Small intestine (tissue), 7 donors: ENCODE data around the gene GOLM1. TPM values are rescaled to one million over a fixed set of nuclear protein-coding genes. Genes with fewer than 3 reads are reported as not detected.

Experiments used
- DNase-seq, 2 donors: peaks; one replicate each; pipeline versions ENCODE4 v3.0.0 to v3.0.0-alpha.2; 2013
- FAIRE-seq: peaks from 2 replicates; lab custom pipeline; 2012; peaks lifted over from hg19 to GRCh38; lab: Jason Lieb, UNC
- H3K27ac ChIP-seq, 3 donors: one replicate each; pipeline ENCODE4 v1.5.1; 2013; ENCODE audit warnings: low read length in 2 of 3, mild to moderate bottlenecking in 2 of 3, control low read depth in 1 of 3, inconsistent platforms in 1 of 3, low read depth in 1 of 3, moderate library complexity in 1 of 3
- H3K27me3 ChIP-seq, 3 donors: one replicate each; pipeline ENCODE4 v1.6.1; 2013; ENCODE audit warnings: low read length in 3 of 3, inconsistent platforms in 1 of 3; ENCODE audit not compliant: control insufficient read depth in 3 of 3, insufficient read depth in 3 of 3
- H3K36me3 ChIP-seq, 3 donors: one replicate each; pipeline ENCODE4 v1.6.1; 2013; ENCODE audit warnings: low read length in 3 of 3, inconsistent platforms in 1 of 3, low read depth in 1 of 3, mild to moderate bottlenecking in 1 of 3, moderate library complexity in 1 of 3; ENCODE audit not compliant: control insufficient read depth in 3 of 3, insufficient read depth in 2 of 3
- H3K4me1 ChIP-seq, 3 donors: one replicate each; pipeline ENCODE4 v1.6.1; 2013; ENCODE audit warnings: low read length in 2 of 3, inconsistent platforms in 1 of 3, low read depth in 1 of 3, mild to moderate bottlenecking in 1 of 3, moderate library complexity in 1 of 3; ENCODE audit not compliant: control insufficient read depth in 3 of 3, insufficient read depth in 2 of 3
- H3K4me3 ChIP-seq, 3 donors: one replicate each; pipeline ENCODE4 v1.5.1; 2013; ENCODE audit warnings: low read length in 3 of 3, control low read depth in 1 of 3, inconsistent platforms in 1 of 3, low read depth in 1 of 3, mild to moderate bottlenecking in 1 of 3, moderate library complexity in 1 of 3
- H3K9me3 ChIP-seq, 2 donors: one replicate each; pipeline ENCODE4 v1.6.1; 2013; ENCODE audit warnings: low read depth in 1 of 2, low read length in 1 of 2; ENCODE audit not compliant: control insufficient read depth in 2 of 2, insufficient read depth in 1 of 2
- WGBS, 3 donors: extraction: QIAGEN DNeasy Blood & Tissue Kit; methylation state at CpG; one replicate each; pipeline ENCODE4 v1.1.7; 2013; 5-methylcytosine and 5-hydroxymethylcytosine counted together
- polyA plus RNA-seq, 4 donors: library from polyadenylated mRNA; stranded (reverse) in 3 of 4; unstranded in 1 of 4; fragments of 200-250 nt in 3 of 4; fragments of 120-200 nt in 1 of 4; gene quantifications; one replicate each; pipeline versions ENCODE4 v1.2.1 to v1.2.3, GENCODE V29; 2013
- donor health status: healthy with polysubstance abuse.
- donor health status: control.
- donor health status: control.
- donor health status: Bipolar disorder and iron deficiency.
- donor health status: healthy.

The GOLM1 gene
- polyA plus RNA-seq, 4 donors = 17.8 to 318 (median 102) TPM

DNA sequence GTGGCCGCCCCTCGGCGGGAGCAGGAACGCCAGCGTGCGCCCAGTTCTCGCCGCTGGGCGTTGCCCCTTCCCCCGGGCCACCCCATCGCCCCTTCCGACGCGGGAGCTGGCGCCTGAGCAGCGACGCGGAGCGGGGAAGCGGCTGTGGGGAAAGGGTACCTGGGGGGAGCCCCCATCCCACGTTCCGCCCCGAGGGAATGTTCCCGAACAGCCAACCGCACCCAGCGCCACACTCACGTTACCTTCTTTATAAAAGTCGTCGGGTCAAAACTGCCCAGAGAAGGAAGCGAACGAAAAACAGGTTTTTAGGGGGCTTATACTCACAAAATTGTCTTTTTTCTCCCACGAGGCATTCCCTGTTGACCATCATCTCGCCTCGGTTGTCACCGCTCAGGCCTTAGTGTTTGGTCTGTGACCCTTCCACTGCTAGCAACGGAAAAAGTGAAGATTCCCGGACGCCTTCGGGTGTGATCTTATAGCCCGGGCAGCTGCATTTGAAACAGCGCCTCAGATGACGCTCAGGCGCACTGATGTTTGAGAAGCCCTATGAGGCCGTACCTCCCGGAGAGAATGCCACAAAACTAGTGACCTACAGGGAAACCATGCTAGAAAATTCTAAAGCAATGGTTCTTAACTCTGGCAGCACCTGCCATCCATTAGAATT is 475 bp upstream of the GOLM1 start:
- Histone ChIP-seq H3K9me3 (no peaks in the 10 kb centered on the region), H3K27me3 (no peaks in the 10 kb centered on the region), H3K36me3 (peaks cover 0 to 2% (median 0%) of the 10 kb centered on the region in 3 donors), H3K27ac (peak overlapping the region; percentile 75 to 96 (median 82)), H3K4me1 (peaks cover 0 to 22% (median 6%) of the 10 kb centered on the region in 3 donors), H3K4me3 (peak overlapping the region; percentile 50 to 80 (median 71))
- WGBS, 3 donors = 0 to 2% (median 1%) methylated on average over 35 to 45 of the region's 45 CpGs
- FAIRE-seq (no peak), DNase-seq (peak; percentile 75 to 77)

DNA sequence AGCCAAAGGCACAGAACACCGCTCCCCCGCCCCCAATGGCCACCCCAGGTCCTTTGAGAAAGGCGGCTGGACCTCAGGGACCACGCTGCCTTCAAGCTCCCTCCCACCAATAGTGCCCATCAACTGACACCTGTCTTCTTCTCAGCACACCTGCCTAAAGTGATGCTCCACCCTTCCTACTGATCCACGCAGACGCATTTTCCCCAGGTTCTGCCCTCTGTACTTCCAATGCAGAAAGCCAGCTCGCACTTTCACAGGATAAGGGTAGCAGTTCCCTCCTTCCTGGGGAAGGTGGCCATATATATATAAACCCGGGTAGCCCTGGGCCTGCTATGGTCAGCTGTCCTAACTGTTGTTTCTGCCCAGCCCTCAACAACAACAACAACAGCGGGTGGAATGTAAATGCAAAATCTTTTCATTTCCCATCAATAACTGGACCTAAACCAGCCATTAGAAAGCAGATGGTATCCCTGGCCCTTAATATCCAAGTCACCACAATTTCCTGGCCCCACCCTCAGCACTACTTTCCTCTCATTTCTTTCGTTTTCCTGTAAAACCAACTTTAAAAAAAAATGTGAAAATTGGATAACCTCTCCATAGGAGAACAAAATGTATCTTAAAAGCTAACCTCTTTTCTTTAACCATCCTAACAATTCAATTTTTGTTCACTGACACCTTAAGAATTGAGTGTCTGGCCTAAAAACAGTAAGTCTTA is 1.7 kb downstream of the GOLM1 start:
- peaks cover 0 to 2% (median 0%) of the 10 kb centered on the region in 3 donors for H3K36me3 ChIP-seq
- FAIRE-seq = no peak
- no peaks in the 10 kb centered on the region for H3K9me3 ChIP-seq
- DNase-seq = peak; percentile 36 to 50
- H3K27ac ChIP-seq = peak overlapping the region in 2 of 3 donors; percentile 38 to 47
- H3K4me1 ChIP-seq = peaks cover 0 to 35% (median 6%) of the 10 kb centered on the region in 3 donors
- no peaks in the 10 kb centered on the region for H3K27me3 ChIP-seq
- peak overlapping the region in 1 of 3 donors; percentile 68 for H3K4me3 ChIP-seq
- 20 to 59% (median 40%) methylated on average over 10 of the region's 10 CpGs for WGBS, 3 donors

DNA sequence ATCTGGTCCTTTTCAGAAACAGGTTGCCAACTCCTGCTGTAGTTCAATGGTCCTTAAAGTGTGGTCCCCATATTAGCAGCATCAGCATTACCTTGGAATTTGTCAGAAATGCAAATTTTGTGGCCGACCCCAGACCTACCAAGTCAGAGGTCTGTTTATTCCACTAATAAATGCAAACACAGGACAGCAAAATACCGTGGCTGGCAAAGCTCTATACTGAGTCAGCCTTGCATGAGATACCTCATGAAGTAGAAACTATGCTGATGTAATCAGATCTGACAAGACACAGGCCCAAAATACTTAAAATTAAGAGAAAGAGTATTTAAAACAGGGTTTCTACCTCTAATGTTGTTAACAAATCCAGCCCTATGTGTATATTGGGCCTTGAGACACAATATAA is 3.0 kb downstream of the GOLM1 start:
- Histone ChIP-seq H3K27me3 (no peaks in the 10 kb centered on the region), H3K4me3 (no peak overlapping the region), H3K9me3 (no peaks in the 10 kb centered on the region)

DNA sequence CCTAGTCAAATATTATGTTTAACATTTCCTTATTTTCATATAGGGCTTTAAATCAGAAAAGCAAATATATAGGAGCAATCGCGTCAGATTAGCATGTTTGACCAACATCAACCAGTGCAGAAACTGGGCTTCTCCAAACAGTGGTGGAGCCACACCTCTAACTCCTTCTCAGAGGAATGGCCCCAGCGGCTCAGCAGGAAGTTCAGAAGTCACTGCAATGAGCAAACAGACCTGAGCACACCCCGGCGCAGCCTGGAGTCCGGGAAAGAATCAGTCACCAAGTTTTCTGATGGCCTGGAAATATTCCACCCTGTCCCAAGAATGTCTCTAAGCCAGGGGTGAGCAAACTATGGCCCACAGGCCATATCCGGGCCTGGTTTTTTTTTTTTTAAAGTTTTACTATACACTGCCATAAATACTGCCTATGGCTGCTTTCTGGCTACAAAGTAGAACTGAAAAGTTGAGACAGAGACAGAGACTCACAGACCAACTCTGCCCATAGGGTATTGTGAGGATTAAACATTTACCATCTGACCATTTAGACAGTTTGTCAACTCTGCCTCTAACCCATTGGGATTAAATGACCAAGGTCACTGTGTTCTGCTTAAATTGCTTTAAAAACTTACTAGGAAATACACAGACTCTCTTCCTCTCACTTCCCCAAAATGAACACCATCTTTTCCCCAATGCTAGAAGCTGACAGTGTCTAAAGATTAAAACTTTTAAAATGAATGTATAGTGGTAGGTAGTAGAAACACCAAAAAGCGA is 5.4 kb downstream of the GOLM1 start:
- no peaks in the 10 kb centered on the region for H3K27me3 ChIP-seq
- no peak for FAIRE-seq

More for the DNA sequence above, 3.0 kb downstream of the GOLM1 start:
- H3K36me3 ChIP-seq = peaks cover 0 to 2% (median 0%) of the 10 kb centered on the region in 3 donors
- H3K4me1 ChIP-seq = peaks cover 0 to 35% (median 6%) of the 10 kb centered on the region in 3 donors
- DNase-seq (no peak), FAIRE-seq (no peak)
- 24 to 43% (median 30%) methylated on average over 2 of the region's 2 CpGs for WGBS, 3 donors
- no peak overlapping the region for H3K27ac ChIP-seq

DNA sequence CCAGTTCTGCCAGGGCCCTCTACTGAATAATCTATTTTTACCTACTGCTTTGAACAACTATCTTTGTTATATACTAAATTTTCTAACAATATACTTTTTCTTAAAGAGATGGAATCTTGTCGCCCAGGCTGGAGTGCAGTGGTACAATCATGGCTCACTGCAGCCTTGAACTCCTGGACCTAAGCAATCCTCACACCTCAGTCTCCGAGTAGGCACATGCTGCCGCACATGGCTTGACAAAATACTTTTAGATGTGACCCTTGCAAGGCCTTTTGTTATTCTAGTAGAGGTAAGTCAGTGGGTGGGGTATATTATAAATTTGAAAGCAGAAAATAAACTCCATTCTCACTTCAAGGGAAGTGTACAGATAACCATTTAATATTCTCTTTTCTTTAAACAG is 7.9 kb downstream of the GOLM1 start:
- no peak overlapping the region for H3K4me3 ChIP-seq
- H3K4me1 ChIP-seq = peaks cover 0 to 27% (median 2%) of the 10 kb centered on the region in 3 donors
- FAIRE-seq = no peak
- DNase-seq = no peak
- H3K27me3 ChIP-seq = no peaks in the 10 kb centered on the region
- peaks cover 0 to 15% (median 0%) of the 10 kb centered on the region in 3 donors for H3K36me3 ChIP-seq
- 90 to 93% (median 91%) methylated on average over 3 of the region's 3 CpGs for WGBS, 3 donors
- peaks cover 0 to 11% of the 10 kb centered on the region in 2 donors for H3K9me3 ChIP-seq
- H3K27ac ChIP-seq = no peak overlapping the region

More for the DNA sequence above, 5.4 kb downstream of the GOLM1 start:
- Histone ChIP-seq H3K36me3 (peaks cover 0 to 15% (median 0%) of the 10 kb centered on the region in 3 donors), H3K4me3 (no peak overlapping the region), H3K9me3 (peaks cover 0 to 11% of the 10 kb centered on the region in 2 donors), H3K27ac (peak overlapping the region; percentile 77 to 83 (median 83)), H3K4me1 (peaks cover 0 to 35% (median 2%) of the 10 kb centered on the region in 3 donors)
- DNase-seq = peak; percentile 92 to 95
- 24 to 48% (median 36%) methylated on average over 8 of the region's 8 CpGs for WGBS, 3 donors

DNA sequence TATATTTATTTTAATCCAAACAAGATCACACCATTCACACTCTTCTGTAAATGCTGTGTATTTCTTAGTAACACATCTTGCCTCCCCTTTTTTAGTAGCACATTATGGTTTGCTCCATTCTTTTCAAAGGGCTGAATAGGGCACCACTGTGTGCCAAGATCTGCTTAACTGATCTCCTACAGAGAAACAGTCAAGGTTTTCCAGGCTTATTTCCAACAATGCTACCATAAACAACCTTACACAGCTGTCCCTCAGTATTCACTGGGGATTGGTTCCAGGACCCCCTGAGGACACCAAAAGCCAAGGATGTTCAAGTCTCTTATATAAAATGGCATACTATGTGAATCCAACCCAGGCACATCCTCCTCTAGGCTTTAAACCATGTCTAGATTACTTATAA is 16.5 kb downstream of the GOLM1 start:
- Histone ChIP-seq H3K4me1 (peaks cover 0 to 2% (median 0%) of the 10 kb centered on the region in 3 donors), H3K4me3 (no peak overlapping the region), H3K27ac (no peak overlapping the region), H3K9me3 (no peaks in the 10 kb centered on the region), H3K36me3 (peaks cover 0 to 16% (median 0%) of the 10 kb centered on the region in 3 donors), H3K27me3 (no peaks in the 10 kb centered on the region)
- FAIRE-seq (no peak), DNase-seq (no peak)

DNA sequence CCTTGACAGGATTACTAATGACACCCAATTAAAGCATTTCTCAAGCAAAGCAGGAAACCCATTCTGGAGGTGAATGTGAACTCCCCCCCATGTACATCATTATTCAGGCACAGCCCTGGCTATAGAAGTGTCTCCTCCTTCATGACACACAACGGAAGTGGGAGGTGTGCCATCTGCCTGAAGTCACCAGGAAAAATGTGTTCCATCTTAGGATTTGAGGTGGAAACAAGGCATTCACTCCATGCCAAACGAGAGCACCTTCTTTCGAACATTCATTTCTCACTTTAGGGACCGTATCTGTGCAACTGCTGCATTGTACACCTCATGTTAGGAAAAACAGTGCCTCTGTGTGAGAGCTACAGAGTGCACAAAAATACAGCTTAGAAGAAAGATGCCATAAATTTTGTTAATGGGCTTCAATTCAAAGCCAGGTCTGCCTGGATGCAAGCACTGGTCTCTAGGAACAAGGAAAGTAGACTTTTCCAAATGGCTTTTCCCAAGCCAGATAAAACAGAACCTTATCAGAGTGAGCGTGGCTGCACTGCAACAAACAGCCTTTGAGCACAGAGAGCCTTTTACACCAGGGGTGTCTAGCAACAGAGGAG is 19.4 kb downstream of the GOLM1 start:
- Histone ChIP-seq H3K36me3 (peaks cover 0 to 35% (median 2%) of the 10 kb centered on the region in 3 donors), H3K4me1 (peaks cover 0 to 2% (median 0%) of the 10 kb centered on the region in 3 donors), H3K27me3 (no peaks in the 10 kb centered on the region), H3K4me3 (no peak overlapping the region), H3K9me3 (peaks cover 0 to 3% of the 10 kb centered on the region in 2 donors), H3K27ac (no peak overlapping the region)
- DNase-seq (no peak), FAIRE-seq (no peak)
- 57 to 73% (median 70%) methylated on average over 5 of the region's 5 CpGs for WGBS, 3 donors
